ENCODE data around the gene GPHN. TPM values are rescaled to one million over a fixed set of nuclear protein-coding genes. Genes with fewer than 3 reads are reported as not detected.
"Not testable (repeated sequence)": the region's sequence is repeated elsewhere in the genome, so short reads cannot be mapped to it uniquely, and the experiment has no call there.

The GPHN gene
- total and polyA plus RNA-seq, 7 donors: 8.1 to 39.7 (median 22.3) TPM

GRCh38 chr14:66724996-66725395, 217.0 kb downstream of the GPHN start:
- H3K27me3 ChIP-seq (ENCODE audit: insufficient read depth in 3 of 3, low read length in 2 of 3): no peaks in the 10 kb centered on the region
- TF ChIP-seq CTCF (IDR thresholded peaks at IDR 0.05): no peak
- H3K36me3 ChIP-seq (ENCODE audit: insufficient read depth in 1 of 2, low read depth in 1 of 2): no peaks in the 10 kb centered on the region
- H3K4me3 ChIP-seq: no peak overlapping the region
- intact Hi-C loops (cut with DNase I): no loop called here
- DNase-seq (no peak), ATAC-seq (no peak)
- H3K27ac ChIP-seq: no peak overlapping the region
- WGBS, 3 donors: 91 to 100% (median 98%) methylated on average over 1 of the region's 1 CpG
- H3K9me3 ChIP-seq: no peaks in the 10 kb centered on the region
- H3K4me1 ChIP-seq: no peaks in the 10 kb centered on the region

GRCh38 chr14:66731298-66731697, 223.4 kb downstream of the GPHN start:
- H3K4me1 ChIP-seq; H3K36me3 ChIP-seq (ENCODE audit: insufficient read depth in 1 of 2, low read depth in 1 of 2); ATAC-seq; H3K27me3 ChIP-seq (ENCODE audit: insufficient read depth in 3 of 3, low read length in 2 of 3); H3K27ac ChIP-seq; intact Hi-C loops (cut with DNase I); DNase-seq; H3K4me3 ChIP-seq; H3K9me3 ChIP-seq: not testable (repeated sequence)
- WGBS, 3 donors: 38 to 100% (median 53%) methylated on average over 1 of the region's 1 CpG

GRCh38 chr14:66735853-66736252, 227.9 kb downstream of the GPHN start:
- intact Hi-C loops (cut with DNase I): no loop called here

GRCh38 chr14:66739826-66740225, 231.9 kb downstream of the GPHN start:
- Histone ChIP-seq H3K36me3 (ENCODE audit: insufficient read depth in 1 of 2, low read depth in 1 of 2) (no peaks in the 10 kb centered on the region), H3K4me3 (no peak overlapping the region), H3K9me3 (no peaks in the 10 kb centered on the region), H3K27ac (no peak overlapping the region), H3K27me3 (ENCODE audit: insufficient read depth in 3 of 3, low read length in 2 of 3) (no peaks in the 10 kb centered on the region), H3K4me1 (peaks cover 8% of the 10 kb centered on the region)
- no peak for ATAC-seq
- TF ChIP-seq CTCF (IDR thresholded peaks at IDR 0.05): no peak
- DNase-seq: no peak
- intact Hi-C loops (cut with DNase I): loop anchor here in 1 of 2 donors (10.0 kb wide), 1 partner anchor 245 kb away; no protein-coding TSS in a partner anchor

More at GRCh38 chr14:66735853-66736252, 227.9 kb downstream of the GPHN start:
- no peaks in the 10 kb centered on the region for H3K36me3 ChIP-seq (ENCODE audit: insufficient read depth in 1 of 2, low read depth in 1 of 2)
- H3K4me3 ChIP-seq: no peak overlapping the region
- H3K27ac ChIP-seq: no peak overlapping the region
- H3K27me3 ChIP-seq (ENCODE audit: insufficient read depth in 3 of 3, low read length in 2 of 3): no peaks in the 10 kb centered on the region
- H3K4me1 ChIP-seq: no peaks in the 10 kb centered on the region
- ATAC-seq (no peak), DNase-seq (no peak)
- TF ChIP-seq CTCF (IDR thresholded peaks at IDR 0.05): no peak
- H3K9me3 ChIP-seq: no peaks in the 10 kb centered on the region

- ATAC-seq (peak; percentile 83 to 91 (median 88)), DNase-seq (no peak)
- intact Hi-C loops (cut with DNase I): loop anchor here in 1 of 2 donors (10.0 kb wide), 1 partner anchor 250 kb away; no protein-coding TSS in a partner anchor
- 30 to 43% (median 33%) methylated on average over 1 of the region's 1 CpG for WGBS, 3 donors
- H3K4me3 ChIP-seq: peak overlapping the region; percentile 26
- H3K4me1 ChIP-seq: peaks cover 18% of the 10 kb centered on the region
- no peak for TF ChIP-seq CTCF (IDR thresholded peaks at IDR 0.05)
- no peaks in the 10 kb centered on the region for H3K9me3 ChIP-seq
- no peaks in the 10 kb centered on the region for H3K36me3 ChIP-seq (ENCODE audit: insufficient read depth in 1 of 2, low read depth in 1 of 2)
- H3K27ac ChIP-seq: peak overlapping the region; percentile 41
- no peaks in the 10 kb centered on the region for H3K27me3 ChIP-seq (ENCODE audit: insufficient read depth in 3 of 3, low read length in 2 of 3)
Measured at GRCh38 chr14:66745078-66745477, 237.1 kb downstream of the GPHN start.
